Smooth muscle cell (in vitro differentiated cells): ENCODE results near the gene PLCG2. TPM values are rescaled to one million over a fixed set of nuclear protein-coding genes. Genes with fewer than 3 reads are reported as not detected.
"Not testable (repeated sequence)": the region's sequence is repeated elsewhere in the genome, so short reads cannot be mapped to it uniquely, and the experiment has no call there.

ENCODE experiments used
- DNase-seq: peaks from one replicate; lab custom pipeline; 2025; ENCODE audit not compliant: unreplicated experiment; lab: John Stamatoyannopoulos, UW
- H2AFZ ChIP-seq: fragments of 200-600 bp; sonication (generic); 2 replicates; pipeline ENCODE4 v1.6.0; 2016; ENCODE audit warnings: antibody characterized with exemption, low read depth, mild to moderate bottlenecking
- H3F3A ChIP-seq: fragments of 200-600 bp; sonication (generic); 2 replicates; pipeline ENCODE4 v1.6.0; 2017; ENCODE audit warnings: antibody characterized with exemption, low read depth
- H3K27ac ChIP-seq: fragments of 200-600 bp; sonication (generic); 2 replicates; pipeline ENCODE4 v1.5.1; 2016; ENCODE audit warnings: low read depth, mild to moderate bottlenecking
- H3K27me3 ChIP-seq: fragments of 200-600 bp; sonication (generic); 2 replicates; pipeline ENCODE4 v1.6.1; 2016; ENCODE audit warnings: low read depth, mild to moderate bottlenecking
- H3K36me3 ChIP-seq: fragments of 200-600 bp; sonication (generic); 2 replicates; pipeline ENCODE4 v1.5.1; 2016; ENCODE audit warnings: low read depth
- H3K4me1 ChIP-seq: fragments of 200-600 bp; sonication (generic); 2 replicates; pipeline ENCODE4 v1.5.1; 2016; ENCODE audit warnings: low read depth
- H3K4me2 ChIP-seq: fragments of 200-600 bp; sonication (generic); 2 replicates; pipeline ENCODE4 v1.6.0; 2016; ENCODE audit warnings: mild to moderate bottlenecking
- H3K4me3 ChIP-seq: fragments of 200-600 bp; sonication (generic); 2 replicates; pipeline ENCODE4 v1.5.1; 2016; ENCODE audit warnings: mild to moderate bottlenecking
- H3K79me2 ChIP-seq: fragments of 200-600 bp; sonication (generic); 2 replicates; pipeline ENCODE4 v1.6.0; 2016; ENCODE audit warnings: low read depth, mild to moderate bottlenecking
- H3K9ac ChIP-seq: fragments of 200-600 bp; sonication (generic); 2 replicates; pipeline ENCODE4 v1.6.0; 2016; ENCODE audit warnings: low read depth
- H3K9me3 ChIP-seq: fragments of 200-600 bp; sonication (generic); replicated peaks from 2 replicates; pipeline ENCODE4 v1.5.1; 2016; ENCODE audit warnings: low read depth
- H4K20me1 ChIP-seq: fragments of 200-600 bp; sonication (generic); 2 replicates; pipeline ENCODE4 v1.6.0; 2016; ENCODE audit warnings: low read depth
- WGBS: methylation state at CpG from one replicate; pipeline ENCODE4 v1.1.7; 2016; ENCODE audit warnings: low lambda C conversion rate; 5-methylcytosine and 5-hydroxymethylcytosine counted together
- polyA plus RNA-seq: library from polyadenylated mRNA; unstranded; fragments of >200 nt; fragmentation: Nextera tagmentation; extraction: Ambion mirVana; gene quantifications from 2 replicates; pipeline ENCODE4 v1.2.1, GENCODE V29; 2016
- total RNA-seq: library from RNA; depleted of rRNA; stranded (reverse); fragments of >200 nt; gene quantifications from 2 replicates; pipeline ENCODE4 v1.2.3, GENCODE V29; 2014
- TF ChIP-seq, protein P1 (sequence below): fragments of 200-600 bp; sonication (generic); IDR thresholded peaks from 2 replicates; pipeline ENCODE4 v1.5.1; 2017; ENCODE audit warnings: borderline replicate concordance, mild to moderate bottlenecking, antibody characterized with exemption; ENCODE audit not compliant: insufficient read depth, poor library complexity, severe bottlenecking

Gene PLCG2
- total and polyA plus RNA-seq, 2 experiments from 2014 or later = 1.7 TPM; not detected in 1

DNA sequence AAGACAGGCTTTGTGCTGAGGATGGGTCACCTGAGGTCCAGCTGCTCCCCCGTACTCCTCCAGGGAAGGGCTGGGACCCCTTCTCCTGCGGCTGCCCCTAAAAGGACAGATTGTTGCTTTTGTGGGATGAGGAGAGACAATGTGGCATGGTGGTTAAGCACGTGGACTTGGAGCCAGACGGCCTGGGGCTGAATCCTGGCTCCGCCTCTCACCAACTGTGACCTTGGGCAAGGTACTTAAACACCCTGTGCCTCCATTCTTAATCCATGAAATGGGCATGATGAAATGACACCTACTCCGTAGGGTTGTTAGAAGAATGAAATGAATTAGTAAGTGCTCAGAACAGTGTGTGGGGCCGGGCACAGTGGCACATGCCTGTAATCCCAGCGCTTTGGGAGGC is 39.6 kb upstream of the PLCG2 start:
- no peak overlapping the region for H3K9ac ChIP-seq
- H3K36me3 ChIP-seq = no peaks in the 10 kb centered on the region
- no peaks in the 10 kb centered on the region for H3K79me2 ChIP-seq
- H3F3A ChIP-seq = no peaks in the 10 kb centered on the region
- H3K4me1 ChIP-seq = no peaks in the 10 kb centered on the region
- no peak overlapping the region for H3K4me3 ChIP-seq
- no peaks in the 10 kb centered on the region for H3K9me3 ChIP-seq
- TF ChIP-seq, protein P1, sequence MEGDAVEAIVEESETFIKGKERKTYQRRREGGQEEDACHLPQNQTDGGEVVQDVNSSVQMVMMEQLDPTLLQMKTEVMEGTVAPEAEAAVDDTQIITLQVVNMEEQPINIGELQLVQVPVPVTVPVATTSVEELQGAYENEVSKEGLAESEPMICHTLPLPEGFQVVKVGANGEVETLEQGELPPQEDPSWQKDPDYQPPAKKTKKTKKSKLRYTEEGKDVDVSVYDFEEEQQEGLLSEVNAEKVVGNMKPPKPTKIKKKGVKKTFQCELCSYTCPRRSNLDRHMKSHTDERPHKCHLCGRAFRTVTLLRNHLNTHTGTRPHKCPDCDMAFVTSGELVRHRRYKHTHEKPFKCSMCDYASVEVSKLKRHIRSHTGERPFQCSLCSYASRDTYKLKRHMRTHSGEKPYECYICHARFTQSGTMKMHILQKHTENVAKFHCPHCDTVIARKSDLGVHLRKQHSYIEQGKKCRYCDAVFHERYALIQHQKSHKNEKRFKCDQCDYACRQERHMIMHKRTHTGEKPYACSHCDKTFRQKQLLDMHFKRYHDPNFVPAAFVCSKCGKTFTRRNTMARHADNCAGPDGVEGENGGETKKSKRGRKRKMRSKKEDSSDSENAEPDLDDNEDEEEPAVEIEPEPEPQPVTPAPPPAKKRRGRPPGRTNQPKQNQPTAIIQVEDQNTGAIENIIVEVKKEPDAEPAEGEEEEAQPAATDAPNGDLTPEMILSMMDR = no peak
- 90% methylated on average over 7 of the region's 8 CpGs for WGBS
- DNase-seq = no peak
- H4K20me1 ChIP-seq = no peaks in the 10 kb centered on the region
- H3K27ac ChIP-seq = no peak overlapping the region
- H2AFZ ChIP-seq = no peak overlapping the region
- H3K4me2 ChIP-seq = no peak overlapping the region
- H3K27me3 ChIP-seq = no peaks in the 10 kb centered on the region

DNA sequence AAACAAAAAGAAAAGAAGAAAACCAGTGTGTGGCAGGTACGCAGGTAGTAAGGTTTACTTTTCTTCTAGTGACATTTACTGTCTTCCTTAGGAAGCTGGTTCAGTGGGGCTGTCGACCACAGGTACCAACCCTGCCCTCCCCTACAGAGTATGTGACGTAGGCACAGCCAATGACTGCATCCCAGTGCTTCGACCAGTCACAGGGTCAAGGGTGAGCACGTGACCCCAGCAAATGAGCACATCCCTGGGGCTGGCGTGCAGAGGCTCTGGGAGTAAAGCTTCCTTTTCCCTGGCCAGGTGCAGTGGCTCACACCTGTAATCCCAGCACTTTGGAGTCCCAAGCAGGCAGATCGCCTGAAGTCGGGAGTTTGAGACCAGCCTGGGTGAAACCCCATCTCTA is 38.9 kb upstream of the PLCG2 start:
- Histone ChIP-seq H3K9me3 (no peaks in the 10 kb centered on the region), H3K27ac (no peak overlapping the region), H4K20me1 (no peaks in the 10 kb centered on the region), H3K27me3 (no peaks in the 10 kb centered on the region), H3K4me2 (no peak overlapping the region), H3K79me2 (no peaks in the 10 kb centered on the region), H2AFZ (no peak overlapping the region), H3F3A (no peaks in the 10 kb centered on the region), H3K36me3 (no peaks in the 10 kb centered on the region), H3K9ac (no peak overlapping the region), H3K4me1 (no peaks in the 10 kb centered on the region), H3K4me3 (no peak overlapping the region)
- no peak for DNase-seq
- TF ChIP-seq, protein P1 = no peak
- 81% methylated on average over 8 of the region's 8 CpGs for WGBS

DNA sequence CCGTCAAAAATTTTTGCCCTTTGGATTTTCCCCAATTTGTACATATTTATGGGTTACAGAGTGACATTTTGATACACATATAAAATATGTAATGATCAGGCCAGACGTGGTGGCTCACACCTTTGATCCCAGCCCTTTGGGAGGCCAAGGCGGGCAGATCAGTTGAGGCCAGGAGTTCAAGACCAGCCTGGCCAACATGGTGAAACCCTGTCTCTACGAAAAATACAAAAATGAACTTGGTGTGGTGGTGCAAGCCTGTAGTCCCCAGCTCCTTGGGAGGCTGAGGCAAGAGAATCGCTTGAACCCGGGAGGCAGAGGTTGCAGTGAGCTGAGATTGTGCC is 37.7 kb upstream of the PLCG2 start:
- H3K27me3 ChIP-seq, H3K36me3 ChIP-seq, H3K79me2 ChIP-seq, H3F3A ChIP-seq, H3K9me3 ChIP-seq, H3K4me3 ChIP-seq, H3K4me2 ChIP-seq, H3K9ac ChIP-seq, H2AFZ ChIP-seq, H3K27ac ChIP-seq, H4K20me1 ChIP-seq, H3K4me1 ChIP-seq, DNase-seq: not testable (repeated sequence)
- 90% methylated on average over 6 of the region's 6 CpGs for WGBS

DNA sequence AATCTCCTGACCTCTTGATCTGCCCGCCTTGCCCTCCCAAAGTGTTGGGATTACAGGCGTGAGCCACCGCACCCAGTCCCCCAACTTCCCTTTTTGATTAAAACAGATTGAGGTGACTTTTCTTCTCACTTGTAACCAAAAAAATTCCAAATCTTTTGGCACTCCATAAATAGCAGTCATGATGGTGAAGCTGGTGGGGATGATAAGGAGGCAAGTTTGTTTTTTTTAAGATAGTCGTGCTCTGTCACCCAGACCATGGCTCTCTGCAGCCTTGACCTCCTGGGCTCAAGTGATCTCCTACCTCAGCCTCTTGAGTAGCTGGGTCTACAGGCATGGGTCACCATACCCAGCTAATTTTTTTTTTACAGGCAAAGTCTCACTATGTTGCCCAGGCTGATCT is 34.7 kb upstream of the PLCG2 start:
- Histone ChIP-seq H3K79me2 (no peaks in the 10 kb centered on the region), H3K4me3 (no peak overlapping the region), H3K4me2 (no peak overlapping the region), H3K27me3 (no peaks in the 10 kb centered on the region), H4K20me1 (no peaks in the 10 kb centered on the region), H3K9ac (no peak overlapping the region), H2AFZ (no peak overlapping the region), H3K9me3 (no peaks in the 10 kb centered on the region), H3K4me1 (no peaks in the 10 kb centered on the region), H3K27ac (no peak overlapping the region), H3F3A (no peaks in the 10 kb centered on the region), H3K36me3 (no peaks in the 10 kb centered on the region)
- DNase-seq = no peak
- WGBS = 74% methylated on average over 4 of the region's 4 CpGs
- TF ChIP-seq, protein P1 = no peak
